Activated naive CD8-positive, alpha-beta T cell treated with anti-CD3 and anti-CD28 coated beads, Interleukin-2, amount 50 U/mL, for 24 hours (primary cell): Measurements from ENCODE around the gene TOPORS.

Source experiments
- ATAC-seq: fragments of 150-1000 bp; cut with Tn5 transposase; one replicate; pipeline ENCODE4 v1.10.0; 2021
- DNase-seq: peaks from one replicate; pipeline ENCODE4 v3.0.0; 2021
- H3K27ac Mint-ChIP-seq: one replicate; pipeline ENCODE4 v1.8.0; 2021; ENCODE audit warnings: mild to moderate bottlenecking, mixed read lengths
- H3K27me3 Mint-ChIP-seq: one replicate; pipeline ENCODE4 v1.8.0; 2021; ENCODE audit warnings: mixed read lengths
- H3K36me3 Mint-ChIP-seq: one replicate; pipeline ENCODE4 v1.8.0; 2021; ENCODE audit warnings: low read depth, mixed read lengths
- H3K4me1 Mint-ChIP-seq: one replicate; pipeline ENCODE4 v1.8.0; 2021; ENCODE audit warnings: mixed read lengths
- H3K4me3 Mint-ChIP-seq: one replicate; pipeline ENCODE4 v1.8.0; 2021; ENCODE audit warnings: mild to moderate bottlenecking, moderate library complexity, mixed read lengths
- H3K9me3 Mint-ChIP-seq: one replicate; pipeline ENCODE4 v1.8.0; 2021; ENCODE audit warnings: mixed read lengths

The TOPORS gene

DNA sequence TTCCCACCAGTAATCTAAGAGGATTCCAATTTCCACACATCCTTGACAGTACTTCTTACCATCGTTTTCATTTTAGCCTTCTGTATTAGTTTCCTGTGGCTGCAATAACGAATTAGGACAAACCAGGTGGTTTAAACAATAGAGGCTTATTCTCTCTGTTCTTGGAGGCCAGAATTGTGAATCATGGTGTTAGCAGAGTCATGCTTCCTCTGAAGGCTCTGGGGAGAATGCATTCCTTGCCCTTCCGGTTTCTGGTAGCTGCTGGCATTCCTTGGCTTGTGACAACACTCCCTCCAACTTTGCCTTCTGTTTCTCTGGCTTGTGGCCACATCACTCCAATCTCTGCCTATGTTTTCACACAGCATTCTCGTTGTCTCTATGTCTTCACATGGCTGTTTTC lies 49.9 kb downstream of the TOPORS start:
- Mint-ChIP-seq H3K4me3 (no peak overlapping the region), H3K4me1 (no peaks in the 10 kb centered on the region), H3K27me3 (no peaks in the 10 kb centered on the region), H3K36me3 (peaks cover 6% of the 10 kb centered on the region), H3K27ac (no peak overlapping the region), H3K9me3 (no peaks in the 10 kb centered on the region)
- DNase-seq (no peak), ATAC-seq (no peak)

DNA sequence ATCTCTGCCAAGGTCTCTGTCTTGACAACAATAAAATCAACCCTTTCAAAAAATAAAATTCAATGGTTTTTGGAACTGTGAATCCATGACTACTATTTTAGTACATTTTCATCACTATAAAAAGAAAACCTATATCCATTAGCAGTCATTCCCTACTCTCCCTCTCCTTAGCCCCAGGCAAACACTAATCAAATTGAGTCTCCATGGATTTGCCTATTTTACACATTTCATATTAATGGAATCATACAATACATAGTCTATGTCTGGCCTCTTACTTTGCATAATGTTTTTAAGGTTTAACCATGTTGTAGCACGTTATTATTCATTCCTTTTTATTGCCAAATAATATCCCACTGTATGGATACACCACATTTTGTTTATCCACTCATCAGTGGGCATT lies 50.5 kb downstream of the TOPORS start:
- DNase-seq (no peak), ATAC-seq (no peak)
- Mint-ChIP-seq H3K4me1 (no peaks in the 10 kb centered on the region), H3K36me3 (peaks cover 6% of the 10 kb centered on the region), H3K9me3 (no peaks in the 10 kb centered on the region), H3K4me3 (no peak overlapping the region), H3K27ac (no peak overlapping the region), H3K27me3 (no peaks in the 10 kb centered on the region)

DNA sequence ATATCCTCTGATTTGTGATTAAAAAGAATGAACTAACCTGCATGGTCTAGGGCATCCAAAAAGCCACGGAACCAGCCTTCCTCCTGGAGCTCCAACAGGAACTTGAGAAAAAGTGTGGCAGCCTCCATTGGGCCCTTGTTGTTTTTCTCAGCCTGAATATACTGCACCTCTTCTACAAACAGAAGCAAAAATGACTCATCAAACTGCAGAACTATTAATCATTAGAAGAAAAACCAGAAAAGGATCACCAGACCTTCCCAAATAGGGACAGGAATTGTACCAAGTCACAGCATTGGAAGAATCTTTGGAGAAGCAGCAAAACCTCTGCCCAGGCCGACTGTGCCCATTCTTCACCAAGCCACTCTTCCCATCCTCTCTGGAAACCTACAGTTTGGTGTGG lies 51.6 kb downstream of the TOPORS start:
- no peaks in the 10 kb centered on the region for H3K4me1 Mint-ChIP-seq
- H3K36me3 Mint-ChIP-seq, result peaks cover 12% of the 10 kb centered on the region
- no peaks in the 10 kb centered on the region for H3K9me3 Mint-ChIP-seq
- H3K4me3 Mint-ChIP-seq, result no peak overlapping the region
- ATAC-seq, result no peak
- no peak for DNase-seq
- H3K27ac Mint-ChIP-seq, result no peak overlapping the region
- H3K27me3 Mint-ChIP-seq, result no peaks in the 10 kb centered on the region

DNA sequence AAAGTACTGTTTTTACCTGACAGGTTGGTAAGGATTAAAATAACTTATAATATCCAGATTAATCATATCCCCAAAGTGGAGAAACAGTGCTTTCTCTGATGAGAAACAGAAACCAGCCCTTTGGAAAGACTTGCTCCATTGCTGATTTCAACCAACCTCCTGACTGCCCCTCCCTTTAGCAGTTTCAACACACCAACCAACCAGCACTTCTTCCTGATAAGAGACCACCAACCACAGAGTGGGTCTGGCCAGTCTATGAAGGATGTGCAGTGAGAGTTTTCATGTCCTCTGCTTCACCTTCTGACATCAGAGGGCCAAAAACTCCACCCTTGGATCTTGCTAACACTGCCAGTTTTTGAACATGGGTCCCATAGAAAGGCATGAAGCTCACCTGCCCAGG lies 54.5 kb downstream of the TOPORS start:
- no peak for DNase-seq
- Mint-ChIP-seq H3K4me1 (no peaks in the 10 kb centered on the region), H3K36me3 (peaks cover 12% of the 10 kb centered on the region), H3K4me3 (no peak overlapping the region), H3K9me3 (no peaks in the 10 kb centered on the region), H3K27me3 (no peaks in the 10 kb centered on the region), H3K27ac (no peak overlapping the region)
- no peak for ATAC-seq

DNA sequence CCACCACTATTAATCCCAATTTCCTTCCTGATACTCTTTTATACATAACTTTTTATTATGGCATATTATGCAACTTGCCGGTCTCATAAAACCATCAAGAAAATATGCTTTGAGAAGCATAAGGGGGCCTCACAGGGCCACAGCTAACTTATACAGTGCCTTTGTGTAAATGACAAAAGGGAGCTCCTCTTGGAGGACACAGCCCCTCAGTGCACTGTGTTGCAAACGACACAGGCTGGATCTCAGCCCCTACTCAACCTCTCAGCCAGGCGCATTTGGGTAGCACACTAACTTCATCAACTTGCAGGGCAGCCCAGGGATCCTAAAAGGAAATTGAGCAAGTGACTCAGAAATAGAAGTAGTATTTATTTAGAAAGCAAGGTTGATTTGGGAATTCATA lies 61.8 kb downstream of the TOPORS start:
- no peaks in the 10 kb centered on the region for H3K4me1 Mint-ChIP-seq
- DNase-seq, result no peak
- H3K27ac Mint-ChIP-seq, result no peak overlapping the region
- no peaks in the 10 kb centered on the region for H3K27me3 Mint-ChIP-seq
- no peak for ATAC-seq
- H3K4me3 Mint-ChIP-seq, result no peak overlapping the region
- peaks cover 18% of the 10 kb centered on the region for H3K36me3 Mint-ChIP-seq
- H3K9me3 Mint-ChIP-seq, result no peaks in the 10 kb centered on the region
